IMR-90 (cell line): ENCODE measurements around the gene KCNQ1. TPM values are rescaled to one million over a fixed set of nuclear protein-coding genes. Genes with fewer than 3 reads are reported as not detected.

Experiments used
- ATAC-seq: fragments of 200-7000 bp; cut with Tn5 transposase; 2 replicates; pipeline ENCODE4 v1.9.1; 2020; ENCODE audit warnings: low read depth, mild to moderate bottlenecking, moderate library complexity
- BruUV-seq: library from RNA; stranded (reverse); fragments of 400-500 nt; replicated peaks from 2 replicates; lab custom pipeline; 2021; lab: Mats Ljungman, UMichigan
- CTCF ChIA-PET: fragments of 300-600 bp; formaldehyde crosslinking; extraction: SDS; loops from one replicate; lab custom pipeline; 2021; ENCODE audit warnings: antibody characterized with exemption; lab: Yijun Ruan, JAX
- POLR2A ChIA-PET: fragments of 300-600 bp; sonication (Branson Sonifier 250); formaldehyde crosslinking; loops from one replicate; lab custom pipeline; 2022; ENCODE audit warnings: antibody characterized with exemption; ENCODE audit not compliant: unreplicated experiment; lab: Charles Lee
- DNase-seq: peaks from one replicate; pipeline ENCODE4 v3.0.0; 2013
- H2AFZ ChIP-seq: replicated peaks from 2 replicates; pipeline ENCODE3; 2013; ENCODE audit warnings: low read length, mild to moderate bottlenecking; ENCODE audit not compliant: poor library complexity
- H2AK5ac ChIP-seq: 2 replicates; pipeline ENCODE4 v1.6.1; 2013; ENCODE audit warnings: low read depth, low read length, inconsistent platforms
- H2AK9ac ChIP-seq: replicated peaks from 2 replicates; pipeline ENCODE3; 2013; ENCODE audit warnings: mild to moderate bottlenecking, low read depth, low read length, moderate library complexity; ENCODE audit not compliant: poor library complexity
- H2BK120ac ChIP-seq: 2 replicates; pipeline ENCODE4 v1.6.1; 2013; ENCODE audit warnings: low read depth, low read length, inconsistent platforms
- H2BK15ac ChIP-seq: 3 replicates; pipeline ENCODE4 v1.6.1; 2013; ENCODE audit warnings: low read depth, low read length, inconsistent platforms
- H2BK20ac ChIP-seq: 2 replicates; pipeline ENCODE4 v1.6.1; 2013; ENCODE audit warnings: low read depth, mild to moderate bottlenecking, inconsistent platforms, low read length, moderate library complexity
- H2BK5ac ChIP-seq: 2 replicates; pipeline ENCODE4 v1.6.1; 2013; ENCODE audit warnings: mild to moderate bottlenecking, low read depth, low read length, inconsistent platforms; ENCODE audit not compliant: poor library complexity, severe bottlenecking
- H3K14ac ChIP-seq: replicated peaks from 2 replicates; pipeline ENCODE4 v1.6.1; 2013; ENCODE audit warnings: low read depth, low read length, inconsistent platforms
- H3K18ac ChIP-seq: 2 replicates; pipeline ENCODE4 v1.6.1; 2013; ENCODE audit warnings: low read depth, low read length, control low read depth
- H3K23ac ChIP-seq: 2 replicates; pipeline ENCODE4 v1.6.1; 2013; ENCODE audit warnings: low read depth, low read length, inconsistent platforms
- H3K27ac ChIP-seq: 2 replicates; pipeline ENCODE4 v1.5.1; 2013; ENCODE audit warnings: mild to moderate bottlenecking, control low read depth, low read length; ENCODE audit not compliant: insufficient read depth
- H3K27me3 ChIP-seq: 2 replicates; pipeline ENCODE4 v1.6.1; 2013; ENCODE audit warnings: low read length; ENCODE audit not compliant: control insufficient read depth, insufficient read depth
- H3K36me3 ChIP-seq: 2 replicates; pipeline ENCODE4 v1.6.1; 2013; ENCODE audit warnings: low read length, mixed read lengths; ENCODE audit not compliant: control insufficient read depth, insufficient read depth
- H3K4ac ChIP-seq: 2 replicates; pipeline ENCODE4 v1.6.1; 2013; ENCODE audit warnings: low read depth, low read length, inconsistent platforms
- H3K4me1 ChIP-seq: 2 replicates; pipeline ENCODE4 v1.6.1; 2013; ENCODE audit warnings: low read length, mixed read lengths; ENCODE audit not compliant: control insufficient read depth, insufficient read depth
- H3K4me2 ChIP-seq: 2 replicates; pipeline ENCODE4 v1.6.1; 2013; ENCODE audit warnings: low read depth, mild to moderate bottlenecking, control low read depth, low read length, moderate library complexity
- H3K4me3 ChIP-seq: 2 replicates; pipeline ENCODE4 v1.5.1; 2013; ENCODE audit warnings: low read depth, mild to moderate bottlenecking, control low read depth, low read length, moderate library complexity; ENCODE audit not compliant: insufficient read depth
- H3K56ac ChIP-seq: 2 replicates; pipeline ENCODE4 v1.6.1; 2013; ENCODE audit warnings: low read length, inconsistent platforms; ENCODE audit not compliant: insufficient read depth; ENCODE audit errors: extremely low read depth
- H3K79me1 ChIP-seq, 2 experiments: 2 replicates each; pipeline ENCODE4 v1.6.1; 2013; ENCODE audit warnings: low read length in 2 of 2, inconsistent platforms in 1 of 2, low read depth in 1 of 2
- H3K9ac ChIP-seq: 2 replicates; pipeline ENCODE4 v1.6.1; 2013; ENCODE audit warnings: low read depth, low read length, control low read depth
- H3K9me1 ChIP-seq: 2 replicates; pipeline ENCODE4 v1.6.1; 2013; ENCODE audit warnings: low read length, inconsistent platforms; ENCODE audit not compliant: insufficient read depth
- H3K9me3 ChIP-seq: 2 replicates; pipeline ENCODE4 v1.6.1; 2013; ENCODE audit warnings: low read length; ENCODE audit not compliant: control insufficient read depth, insufficient read depth
- H4K20me1 ChIP-seq: 2 replicates; pipeline ENCODE4 v1.6.1; 2013; ENCODE audit warnings: low read length, inconsistent platforms; ENCODE audit not compliant: insufficient read depth
- H4K5ac ChIP-seq: 2 replicates; pipeline ENCODE4 v1.6.1; 2013; ENCODE audit warnings: mild to moderate bottlenecking, low read depth, low read length, control low read depth
- H4K8ac ChIP-seq, 2 experiments: 2 replicates each; pipeline ENCODE4 v1.6.1; 2013; ENCODE audit warnings: low read depth in 2 of 2, low read length in 2 of 2, control low read depth in 1 of 2, inconsistent platforms in 1 of 2
- H4K91ac ChIP-seq: 2 replicates; pipeline ENCODE4 v1.6.1; 2013; ENCODE audit warnings: low read depth, low read length, inconsistent platforms; ENCODE audit not compliant: insufficient read depth
- MAFK ChIP-seq: IDR thresholded peaks from 2 replicates; pipeline ENCODE4 v1.6.1; 2012; ENCODE audit warnings: low read depth, low read length, improper control_type of control experiment
- NFE2L2 ChIP-seq: fragments of 150-350 bp; IDR thresholded peaks from 2 replicates; pipeline ENCODE4 v1.6.1; 2016; ENCODE audit warnings: low read depth, mild to moderate bottlenecking, low read length
- POLR2A ChIP-seq: IDR thresholded peaks from 2 replicates; pipeline ENCODE4 v1.6.1; 2012; ENCODE audit warnings: mild to moderate bottlenecking, low read depth, low read length
- SMC3 ChIP-seq: fragments of 150-350 bp; IDR thresholded peaks from 2 replicates; pipeline ENCODE4 v1.6.1; 2016; ENCODE audit warnings: low read depth, mild to moderate bottlenecking, antibody characterized with exemption, low read length, moderate library complexity
- WGBS, 2 experiments: methylation state at CpG; one replicate each; pipeline versions ENCODE4 v1.1.5 to v1.1.7; 2013; ENCODE audit warnings: missing lambda C conversion rate in 2 of 2; ENCODE audit not compliant: insufficient read length in 1 of 2; ENCODE audit errors: extremely low coverage in 2 of 2; 5-methylcytosine and 5-hydroxymethylcytosine counted together
- dilution Hi-C: fragments of 300-500 bp; cut with HindIII; formaldehyde crosslinking; loops from one replicate; pipeline ENCODE4 v1.14.3; 2018; ENCODE audit warnings: low sequenced_read_pairs; ENCODE audit not compliant: unreplicated experiment
- in situ Hi-C: fragments of 300-500 bp; cut with MboI; formaldehyde crosslinking; loops from 3 replicates; pipeline ENCODE4 v1.14.3; 2019; ENCODE audit warnings: low sequenced_read_pairs, inconsistent platforms, mixed read lengths
- intact Hi-C: fragments of 100-400 bp; cut with micrococcal nuclease; formaldehyde crosslinking; loops from 2 replicates; pipeline ENCODE4 v1.10.0; 2022
- polyA plus RNA-seq, 3 experiments: library from polyadenylated mRNA; depleted of rRNA; stranded (reverse); fragments of >200 nt; gene quantifications; 2 replicates each; pipeline ENCODE4 v1.2.3, GENCODE V29; 2012; ENCODE audit warnings: low replicate concordance in 1 of 3
- total RNA-seq: library from RNA; depleted of rRNA; stranded (reverse); fragments of >200 nt; gene quantifications from 2 replicates; pipeline ENCODE4 v1.2.3, GENCODE V29; 2012
- TF ChIP-seq, protein P1 (sequence below): conservative IDR thresholded peaks from 2 replicates; pipeline ENCODE4 v1.5.1; 2012; ENCODE audit warnings: mild to moderate bottlenecking, low read depth, low read length, improper control_type of control experiment
- TF ChIP-seq, protein P2 (sequence below): fragments of 150-350 bp; IDR thresholded peaks from 2 replicates; pipeline ENCODE4 v1.6.1; 2016; ENCODE audit warnings: low read depth, mild to moderate bottlenecking, low read length, moderate library complexity, borderline replicate concordance

The KCNQ1 gene
- total and polyA plus RNA-seq, 2 of the 4 experiments (the other 2 are of a cell fraction), result 0.07 TPM; not detected in 1

DNA sequence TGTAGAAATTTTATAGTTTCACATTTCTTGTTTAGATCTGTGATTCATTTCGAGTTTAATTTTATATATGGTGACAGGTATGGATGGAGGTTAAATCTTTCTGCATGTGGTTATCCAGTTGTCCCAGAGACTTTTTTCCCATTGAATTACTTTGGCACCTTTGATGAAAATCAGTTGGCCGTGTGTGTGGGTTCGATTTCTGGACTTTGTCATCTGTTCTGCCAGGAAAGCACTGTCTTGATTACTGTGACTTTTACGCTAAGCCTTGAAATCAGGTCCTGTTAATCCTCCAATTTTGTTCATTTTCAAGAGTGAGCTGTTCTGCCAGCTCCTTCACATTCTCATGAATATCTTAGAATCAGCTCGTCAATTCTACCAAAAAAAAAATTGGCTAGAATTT, 107.4 kb downstream of the KCNQ1 start:
- Histone ChIP-seq H2BK15ac (no peak overlapping the region), H4K8ac (no peak overlapping the region), H3K27me3 (peaks cover 50% of the 10 kb centered on the region), H3K4ac (no peak overlapping the region), H3K18ac (no peak overlapping the region), H3K23ac (no peak overlapping the region), H3K4me3 (no peak overlapping the region), H3K36me3 (no peaks in the 10 kb centered on the region), H3K14ac (no peak overlapping the region), H2BK5ac (no peak overlapping the region), H3K4me2 (no peak overlapping the region), H4K91ac (no peak overlapping the region), H3K56ac (no peak overlapping the region), H2AFZ (no peak overlapping the region), H3K4me1 (no peaks in the 10 kb centered on the region), H4K5ac (no peak overlapping the region), H2BK20ac (no peak overlapping the region), H3K27ac (no peak overlapping the region), H3K9me3 (peaks cover 2% of the 10 kb centered on the region; the same call in 1 of the 2 replicates), H3K9ac (no peak overlapping the region), H2BK120ac (no peak overlapping the region), H2AK5ac (no peak overlapping the region), H3K9me1 (no peaks in the 10 kb centered on the region), H2AK9ac (no peak overlapping the region), H3K79me1 (no peaks in the 10 kb centered on the region), H4K20me1 (no peaks in the 10 kb centered on the region)
- ChIA-PET POLR2A (no interaction called here), CTCF (no interaction called here)
- intact Hi-C loops (no loop called here), in situ Hi-C loops (no loop called here), dilution Hi-C loops (no loop called here)
- DNase-seq (no peak), ATAC-seq (no peak)
- no CpG with 5 or more reads among the region's 5 CpGs for WGBS, 2 experiments
- TF ChIP-seq NFE2L2, result no peak
- TF ChIP-seq POLR2A, result no peak
- TF ChIP-seq MAFK, result no peak
- TF ChIP-seq, protein P1, sequence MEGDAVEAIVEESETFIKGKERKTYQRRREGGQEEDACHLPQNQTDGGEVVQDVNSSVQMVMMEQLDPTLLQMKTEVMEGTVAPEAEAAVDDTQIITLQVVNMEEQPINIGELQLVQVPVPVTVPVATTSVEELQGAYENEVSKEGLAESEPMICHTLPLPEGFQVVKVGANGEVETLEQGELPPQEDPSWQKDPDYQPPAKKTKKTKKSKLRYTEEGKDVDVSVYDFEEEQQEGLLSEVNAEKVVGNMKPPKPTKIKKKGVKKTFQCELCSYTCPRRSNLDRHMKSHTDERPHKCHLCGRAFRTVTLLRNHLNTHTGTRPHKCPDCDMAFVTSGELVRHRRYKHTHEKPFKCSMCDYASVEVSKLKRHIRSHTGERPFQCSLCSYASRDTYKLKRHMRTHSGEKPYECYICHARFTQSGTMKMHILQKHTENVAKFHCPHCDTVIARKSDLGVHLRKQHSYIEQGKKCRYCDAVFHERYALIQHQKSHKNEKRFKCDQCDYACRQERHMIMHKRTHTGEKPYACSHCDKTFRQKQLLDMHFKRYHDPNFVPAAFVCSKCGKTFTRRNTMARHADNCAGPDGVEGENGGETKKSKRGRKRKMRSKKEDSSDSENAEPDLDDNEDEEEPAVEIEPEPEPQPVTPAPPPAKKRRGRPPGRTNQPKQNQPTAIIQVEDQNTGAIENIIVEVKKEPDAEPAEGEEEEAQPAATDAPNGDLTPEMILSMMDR, result no peak
- TF ChIP-seq SMC3, result no peak
- TF ChIP-seq, protein P2, sequence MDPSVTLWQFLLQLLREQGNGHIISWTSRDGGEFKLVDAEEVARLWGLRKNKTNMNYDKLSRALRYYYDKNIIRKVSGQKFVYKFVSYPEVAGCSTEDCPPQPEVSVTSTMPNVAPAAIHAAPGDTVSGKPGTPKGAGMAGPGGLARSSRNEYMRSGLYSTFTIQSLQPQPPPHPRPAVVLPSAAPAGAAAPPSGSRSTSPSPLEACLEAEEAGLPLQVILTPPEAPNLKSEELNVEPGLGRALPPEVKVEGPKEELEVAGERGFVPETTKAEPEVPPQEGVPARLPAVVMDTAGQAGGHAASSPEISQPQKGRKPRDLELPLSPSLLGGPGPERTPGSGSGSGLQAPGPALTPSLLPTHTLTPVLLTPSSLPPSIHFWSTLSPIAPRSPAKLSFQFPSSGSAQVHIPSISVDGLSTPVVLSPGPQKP, result no peak
- no TSS peak for BruUV-seq
